GM23338 (cell line): Measurements from ENCODE around the gene ARHGEF1. TPM values are rescaled to one million over a fixed set of nuclear protein-coding genes. Genes with fewer than 3 reads are reported as not detected.

ENCODE experiments used
- ATAC-seq: fragments of 200-7000 bp; cut with Tn5 transposase; 3 replicates; pipeline ENCODE4 v1.9.1; 2020
- DNase-seq: peaks from one replicate; pipeline ENCODE4 v3.0.0-alpha.2; 2015; ENCODE audit warnings: low spot score
- H2AFZ ChIP-seq: fragments of 200-600 bp; sonication (generic); 2 replicates; pipeline ENCODE4 v1.8.0; 2016; ENCODE audit warnings: antibody characterized with exemption, mild to moderate bottlenecking, moderate library complexity
- H3F3A ChIP-seq: fragments of 200-600 bp; sonication (generic); replicated peaks from 2 replicates; pipeline ENCODE4 v1.8.0; 2017; ENCODE audit warnings: antibody characterized with exemption, mixed run types, low read depth
- H3K27ac ChIP-seq: fragments of 200-600 bp; sonication (generic); 2 replicates; pipeline ENCODE4 v1.6.1; 2016; ENCODE audit warnings: low read depth
- H3K27me3 ChIP-seq: fragments of 200-600 bp; sonication (generic); 2 replicates; pipeline ENCODE4 v1.8.0; 2016; ENCODE audit warnings: mild to moderate bottlenecking, mixed run types, moderate library complexity; ENCODE audit not compliant: insufficient read depth
- H3K36me3 ChIP-seq: fragments of 200-600 bp; sonication (generic); 2 replicates; pipeline ENCODE4 v1.8.0; 2016; ENCODE audit warnings: mild to moderate bottlenecking; ENCODE audit not compliant: insufficient read depth
- H3K4me1 ChIP-seq: fragments of 200-600 bp; sonication (generic); 2 replicates; pipeline ENCODE4 v1.8.0; 2016; ENCODE audit warnings: mild to moderate bottlenecking, moderate library complexity; ENCODE audit not compliant: insufficient read depth
- H3K4me2 ChIP-seq: fragments of 200-600 bp; sonication (generic); 2 replicates; pipeline ENCODE4 v1.7.1; 2017; ENCODE audit warnings: mixed run types
- H3K4me3 ChIP-seq: fragments of 200-600 bp; sonication (generic); 2 replicates; pipeline ENCODE4 v1.6.1; 2016; ENCODE audit warnings: mixed run types
- H3K79me2 ChIP-seq: fragments of 200-600 bp; sonication (generic); replicated peaks from 2 replicates; pipeline ENCODE4 v1.8.0; 2017; ENCODE audit warnings: mild to moderate bottlenecking; ENCODE audit not compliant: insufficient read depth
- H3K9me2 ChIP-seq: fragments of 200-600 bp; sonication (generic); 2 replicates; pipeline ENCODE4 v1.8.0; 2017; ENCODE audit not compliant: insufficient read depth
- H4K20me1 ChIP-seq: fragments of 200-600 bp; sonication (generic); replicated peaks from 2 replicates; pipeline ENCODE4 v1.8.0; 2017; ENCODE audit warnings: mild to moderate bottlenecking; ENCODE audit not compliant: insufficient read depth
- H3K27ac Mint-ChIP-seq: 2 replicates; pipeline ENCODE4 v1.8.0; 2020; ENCODE audit warnings: inconsistent platforms, mild to moderate bottlenecking, moderate library complexity, mixed read lengths
- H3K27me3 Mint-ChIP-seq: 3 replicates; pipeline ENCODE4 v1.8.0; 2022; ENCODE audit warnings: low read depth, mild to moderate bottlenecking, moderate library complexity, mixed read lengths, inconsistent platforms; ENCODE audit not compliant: insufficient read depth, poor library complexity
- H3K36me3 Mint-ChIP-seq: 3 replicates; pipeline ENCODE4 v1.8.0; 2021; ENCODE audit warnings: low read depth, mild to moderate bottlenecking, inconsistent platforms, moderate library complexity, mixed read lengths
- H3K4me1 Mint-ChIP-seq: 3 replicates; pipeline ENCODE4 v1.8.0; 2020; ENCODE audit warnings: mild to moderate bottlenecking, inconsistent platforms, mixed read lengths
- H3K4me3 Mint-ChIP-seq: 3 replicates; pipeline ENCODE4 v1.8.0; 2021; ENCODE audit warnings: moderate library complexity, mild to moderate bottlenecking, inconsistent platforms, mixed read lengths
- H3K9me3 Mint-ChIP-seq: 3 replicates; pipeline ENCODE4 v1.8.0; 2020; ENCODE audit warnings: moderate library complexity, mild to moderate bottlenecking, inconsistent platforms, mixed read lengths
- CREB1 ChIP-seq: fragments of 250-450 bp; sonication (Bioruptor Pico); IDR thresholded peaks from 2 replicates; pipeline ENCODE4 v1.5.0; 2020; ENCODE audit warnings: low read depth, mild to moderate bottlenecking, moderate library complexity
- CTCF ChIP-seq, 2 experiments: fragments of 200-600 bp in 1 of 2; sonication (generic) in 1 of 2; conservative IDR thresholded peaks; 2 replicates each; pipeline versions ENCODE4 v1.5.1 to v1.6.1; 2016 to 2017; ENCODE audit warnings: antibody characterized with exemption in 2 of 2, low read depth in 2 of 2, mild to moderate bottlenecking in 2 of 2, moderate library complexity in 1 of 2
- ETS1 ChIP-seq: IDR thresholded peaks from 2 replicates; pipeline ENCODE4 v1.6.1; 2016; ENCODE audit warnings: antibody characterized with exemption
- EZH2 ChIP-seq: fragments of 200-600 bp; sonication (generic); IDR thresholded peaks from one replicate; pipeline ENCODE4 v1.8.0; 2017; ENCODE audit warnings: antibody characterized with exemption, mild to moderate bottlenecking, low read depth; ENCODE audit not compliant: unreplicated experiment
- EZH2phosphoT487 ChIP-seq: fragments of 200-600 bp; sonication (generic); IDR thresholded peaks from one replicate; pipeline ENCODE4 v1.8.1; 2018; ENCODE audit warnings: antibody characterized with exemption; ENCODE audit not compliant: unreplicated experiment
- JUNB ChIP-seq: IDR thresholded peaks from one replicate; pipeline ENCODE4 v1.6.1; 2016; ENCODE audit warnings: antibody characterized with exemption; ENCODE audit not compliant: unreplicated experiment
- NANOG ChIP-seq: IDR thresholded peaks from 2 replicates; pipeline ENCODE4 v1.6.1; 2016; ENCODE audit warnings: antibody characterized with exemption, borderline replicate concordance
- POLR2AphosphoS5 ChIP-seq: IDR thresholded peaks from 2 replicates; pipeline ENCODE4 v1.6.1; 2016; ENCODE audit warnings: antibody characterized with exemption, low read depth
- REST ChIP-seq: IDR thresholded peaks from one replicate; pipeline ENCODE4 v1.6.1; 2018; ENCODE audit warnings: antibody characterized with exemption; ENCODE audit not compliant: unreplicated experiment
- STAT1 ChIP-seq: IDR thresholded peaks from one replicate; pipeline ENCODE4 v1.6.1; 2016; ENCODE audit warnings: antibody characterized with exemption; ENCODE audit not compliant: unreplicated experiment
- ZNF114 ChIP-seq: fragments of 250-450 bp; sonication (Bioruptor Pico); IDR thresholded peaks from 2 replicates; pipeline ENCODE4 v1.5.0; 2020; ENCODE audit warnings: mild to moderate bottlenecking, moderate library complexity
- ZNF331 ChIP-seq: fragments of 250-450 bp; sonication (Bioruptor Pico); IDR thresholded peaks from 2 replicates; pipeline ENCODE4 v1.5.0; 2020; ENCODE audit warnings: low read depth, mild to moderate bottlenecking, moderate library complexity
- ZNF462 ChIP-seq: fragments of 250-450 bp; sonication (Bioruptor Pico); IDR thresholded peaks from 2 replicates; pipeline ENCODE4 v1.5.0; 2020; ENCODE audit warnings: mild to moderate bottlenecking, moderate library complexity
- polyA plus RNA-seq: library from polyadenylated mRNA; unstranded; fragments of >200 nt; fragmentation: Nextera tagmentation; extraction: Ambion mirVana; gene quantifications from 2 replicates; pipeline ENCODE4 v1.2.1, GENCODE V29; 2016
- total RNA-seq: library from RNA; depleted of rRNA; stranded (reverse); fragments of >200 nt; shearing (Covaris generic); gene quantifications from 2 replicates; pipeline ENCODE4 v1.2.3, GENCODE V29; 2014

Gene ARHGEF1
- total and polyA plus RNA-seq, 2 experiments from 2014 or later, result 41.3 to 44.7 TPM

- Histone ChIP-seq H3K4me2 (no peak overlapping the region), H3K4me3 (no peak overlapping the region), H3K36me3 (peaks cover 3% of the 10 kb centered on the region; the same call in 1 of the 2 replicates), H3K79me2 (no peaks in the 10 kb centered on the region), H3F3A (no peaks in the 10 kb centered on the region), H3K4me1 (no peaks in the 10 kb centered on the region; the same call in 1 of the 2 replicates), H3K27ac (no peak overlapping the region), H4K20me1 (no peaks in the 10 kb centered on the region; the same call in 1 of the 2 replicates), H3K27me3 (peaks cover 53% of the 10 kb centered on the region), H3K9me2 (no peaks in the 10 kb centered on the region), H2AFZ (no peak overlapping the region)
- no peak for ATAC-seq
- H3K36me3 Mint-ChIP-seq, result peaks cover 19% of the 10 kb centered on the region
- DNase-seq, result no peak
- no peak overlapping the region for H3K27ac Mint-ChIP-seq
- H3K27me3 Mint-ChIP-seq, result peaks cover 52% of the 10 kb centered on the region
- H3K4me1 Mint-ChIP-seq, result peaks cover 20% of the 10 kb centered on the region
- TF ChIP-seq EZH2phosphoT487 (no peak), EZH2 (no peak), ZNF114 (CRISPR knock-in tag) (no peak), STAT1 (no peak), JUNB (no peak), NANOG (no peak), ZNF331 (no peak), REST (no peak), POLR2AphosphoS5 (no peak), CREB1 (CRISPR knock-in tag) (no peak), ZNF462 (CRISPR knock-in tag) (no peak), CTCF (conservative IDR thresholded peaks at IDR 0.05; ENCODE audit: low read depth in 2 of 2) (no peak), ETS1 (no peak)
- peaks cover 3% of the 10 kb centered on the region; the same call in 1 of the 3 replicates for H3K9me3 Mint-ChIP-seq
- H3K4me3 Mint-ChIP-seq, result no peak overlapping the region
Observed at GRCh38 chr19:41908724-41909464, 25.9 kb downstream of the ARHGEF1 start.
